ENCODE results near the gene CIAPIN1.

The CIAPIN1 gene

DNA sequence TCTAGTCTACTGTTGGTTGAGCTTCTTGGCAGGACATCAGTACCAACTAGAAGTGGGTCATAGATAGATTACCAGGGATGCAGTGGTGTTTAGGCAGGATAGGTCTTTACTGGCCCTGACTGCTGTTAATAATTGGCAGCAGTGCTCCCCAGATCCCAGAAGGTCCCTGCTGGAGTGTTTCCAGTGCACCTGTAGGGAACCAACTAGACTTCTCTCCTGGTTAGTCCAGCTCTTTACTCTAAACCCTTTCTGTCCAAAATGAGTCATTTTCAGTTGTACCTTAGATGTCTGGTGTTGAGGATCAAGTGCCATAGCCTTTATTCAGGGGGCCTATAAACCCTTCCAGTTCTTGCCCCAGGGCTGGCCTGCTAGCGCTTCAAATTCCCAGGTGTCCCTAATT, 24.0 kb upstream of the CIAPIN1 start:
- TF ChIP-seq, protein P1, sequence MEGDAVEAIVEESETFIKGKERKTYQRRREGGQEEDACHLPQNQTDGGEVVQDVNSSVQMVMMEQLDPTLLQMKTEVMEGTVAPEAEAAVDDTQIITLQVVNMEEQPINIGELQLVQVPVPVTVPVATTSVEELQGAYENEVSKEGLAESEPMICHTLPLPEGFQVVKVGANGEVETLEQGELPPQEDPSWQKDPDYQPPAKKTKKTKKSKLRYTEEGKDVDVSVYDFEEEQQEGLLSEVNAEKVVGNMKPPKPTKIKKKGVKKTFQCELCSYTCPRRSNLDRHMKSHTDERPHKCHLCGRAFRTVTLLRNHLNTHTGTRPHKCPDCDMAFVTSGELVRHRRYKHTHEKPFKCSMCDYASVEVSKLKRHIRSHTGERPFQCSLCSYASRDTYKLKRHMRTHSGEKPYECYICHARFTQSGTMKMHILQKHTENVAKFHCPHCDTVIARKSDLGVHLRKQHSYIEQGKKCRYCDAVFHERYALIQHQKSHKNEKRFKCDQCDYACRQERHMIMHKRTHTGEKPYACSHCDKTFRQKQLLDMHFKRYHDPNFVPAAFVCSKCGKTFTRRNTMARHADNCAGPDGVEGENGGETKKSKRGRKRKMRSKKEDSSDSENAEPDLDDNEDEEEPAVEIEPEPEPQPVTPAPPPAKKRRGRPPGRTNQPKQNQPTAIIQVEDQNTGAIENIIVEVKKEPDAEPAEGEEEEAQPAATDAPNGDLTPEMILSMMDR (IDR thresholded peaks at IDR 0.05) = no peak
- peak; percentile 55 for DNase-seq (ENCODE audit: low spot score)
- Histone ChIP-seq H3K4me3 (no peak overlapping the region), H3K27ac (no peak overlapping the region)

DNA sequence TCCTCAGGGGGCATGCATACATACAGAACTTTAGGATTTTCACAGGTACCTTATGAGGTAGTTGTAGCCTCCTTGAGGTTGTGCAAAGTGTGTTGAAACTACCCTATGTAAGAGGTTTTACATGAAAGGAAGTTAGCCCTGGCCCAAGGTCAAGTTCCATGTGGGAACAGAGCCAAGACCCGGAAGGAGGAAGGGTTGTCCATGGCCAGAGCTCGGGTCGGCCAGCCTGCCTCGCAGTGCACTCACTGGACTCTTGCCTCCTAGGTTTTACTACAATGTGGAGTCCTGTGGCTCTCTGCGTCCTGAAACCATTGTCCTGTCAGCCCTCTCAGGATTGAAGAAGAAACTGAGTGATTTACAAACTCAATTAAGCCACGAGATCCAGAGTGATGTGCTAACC, 23.5 kb upstream of the CIAPIN1 start:
- TF ChIP-seq, protein P1 (IDR thresholded peaks at IDR 0.05) = no peak
- Histone ChIP-seq H3K27ac (no peak overlapping the region), H3K4me3 (no peak overlapping the region)
- peak; percentile 70 for DNase-seq (ENCODE audit: low spot score)

DNA sequence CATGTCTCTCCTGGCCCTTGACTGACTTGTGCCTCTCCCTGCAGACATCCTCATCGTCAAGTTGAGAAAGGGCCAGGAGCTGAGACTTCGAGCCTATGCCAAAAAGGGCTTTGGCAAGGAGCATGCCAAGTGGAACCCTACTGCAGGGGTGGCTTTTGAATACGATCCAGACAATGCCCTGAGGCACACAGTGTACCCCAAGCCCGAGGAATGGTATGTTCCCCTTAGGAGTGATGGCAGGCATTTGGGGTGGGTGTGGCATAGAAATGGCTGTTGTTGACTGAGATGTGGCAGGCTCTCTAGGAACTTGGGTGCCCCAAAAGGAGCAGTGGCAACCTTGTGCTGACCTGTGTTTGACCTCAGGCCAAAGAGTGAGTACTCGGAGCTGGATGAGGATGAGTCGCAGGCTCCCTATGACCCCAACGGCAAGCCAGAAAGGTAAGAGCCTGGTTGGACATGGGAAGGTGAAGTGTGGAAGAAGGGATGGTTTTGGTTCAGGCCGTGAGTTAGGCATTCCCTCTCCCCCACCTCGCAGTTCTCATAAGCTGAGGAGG, 22.8 kb upstream of the CIAPIN1 start:
- peak; percentile 72 for DNase-seq (ENCODE audit: low spot score)
- H3K4me3 ChIP-seq = no peak overlapping the region
- peak overlapping the region in 1 of 2 donors; percentile 12 for H3K27ac ChIP-seq
- TF ChIP-seq, protein P1 (IDR thresholded peaks at IDR 0.05) = no peak

DNA sequence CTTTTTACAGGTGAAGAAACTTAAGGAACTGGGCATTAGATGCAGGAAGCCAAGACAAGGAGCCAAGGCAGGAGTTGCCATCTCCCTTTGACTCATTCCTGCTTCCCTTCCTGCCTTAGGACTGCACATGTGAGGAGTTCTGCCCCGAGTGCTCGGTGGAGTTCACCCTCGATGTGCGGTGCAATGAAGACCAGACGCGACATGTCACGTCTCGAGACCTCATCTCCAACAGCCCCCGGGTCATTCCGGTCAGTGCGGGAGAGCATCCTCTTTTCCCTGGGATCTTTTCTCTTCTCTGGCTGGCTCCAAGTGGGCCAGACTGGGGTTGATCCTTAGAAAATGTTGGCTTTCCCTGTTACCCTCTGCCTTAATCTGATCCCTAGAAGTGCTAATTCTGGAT, 21.9 kb upstream of the CIAPIN1 start:
- peak; percentile 58 for DNase-seq (ENCODE audit: low spot score)
- TF ChIP-seq, protein P1 (IDR thresholded peaks at IDR 0.05) = no peak
- H3K27ac ChIP-seq = no peak overlapping the region
- H3K4me3 ChIP-seq = no peak overlapping the region

DNA sequence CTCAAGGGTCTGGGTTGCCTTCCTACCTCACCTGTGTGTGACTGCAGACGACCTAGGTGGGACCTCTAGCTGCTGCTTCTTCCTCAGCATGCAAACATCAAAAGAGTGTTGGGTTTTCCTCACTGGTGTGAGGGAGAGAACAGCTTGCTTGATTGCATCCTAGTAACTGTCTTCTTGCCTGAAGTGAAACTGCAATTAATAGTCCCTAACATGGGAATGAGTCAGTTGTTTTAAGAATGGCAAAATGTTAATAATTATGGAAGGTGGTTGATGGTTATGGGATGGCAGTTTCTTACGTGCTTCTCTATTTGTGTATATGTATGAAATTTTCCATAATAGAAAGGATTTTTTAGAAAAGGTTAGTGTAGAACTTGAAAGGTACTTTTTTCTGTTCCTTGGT, 21.2 kb upstream of the CIAPIN1 start:
- peak; percentile 26 for DNase-seq (ENCODE audit: low spot score)
- Histone ChIP-seq H3K4me3 (no peak overlapping the region), H3K27ac (no peak overlapping the region)
- TF ChIP-seq, protein P1 (IDR thresholded peaks at IDR 0.05) = no peak

DNA sequence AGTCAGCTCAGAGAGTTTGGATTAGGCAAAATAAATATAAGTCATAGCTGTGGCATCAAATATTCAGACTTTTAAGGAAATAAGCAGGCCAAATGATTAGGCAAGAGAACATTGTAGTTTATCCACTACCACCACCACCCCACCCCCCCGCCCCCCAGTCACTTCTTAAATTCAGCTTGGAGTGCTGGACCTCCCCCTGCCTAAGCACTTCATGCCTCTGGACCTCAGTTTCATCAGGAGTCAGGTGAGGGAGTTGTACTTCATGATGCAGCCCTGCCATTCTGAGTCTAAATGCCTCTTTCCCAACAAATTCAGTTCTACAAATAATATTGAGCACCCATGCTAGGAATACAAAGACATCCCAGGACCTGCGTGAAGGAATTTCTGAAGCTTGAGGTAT, 17.3 kb upstream of the CIAPIN1 start:
- TF ChIP-seq, protein P1 (IDR thresholded peaks at IDR 0.05) = no peak
- Histone ChIP-seq H3K27ac (no peak overlapping the region), H3K4me3 (no peak overlapping the region)
- no peak for DNase-seq (ENCODE audit: low spot score)

DNA sequence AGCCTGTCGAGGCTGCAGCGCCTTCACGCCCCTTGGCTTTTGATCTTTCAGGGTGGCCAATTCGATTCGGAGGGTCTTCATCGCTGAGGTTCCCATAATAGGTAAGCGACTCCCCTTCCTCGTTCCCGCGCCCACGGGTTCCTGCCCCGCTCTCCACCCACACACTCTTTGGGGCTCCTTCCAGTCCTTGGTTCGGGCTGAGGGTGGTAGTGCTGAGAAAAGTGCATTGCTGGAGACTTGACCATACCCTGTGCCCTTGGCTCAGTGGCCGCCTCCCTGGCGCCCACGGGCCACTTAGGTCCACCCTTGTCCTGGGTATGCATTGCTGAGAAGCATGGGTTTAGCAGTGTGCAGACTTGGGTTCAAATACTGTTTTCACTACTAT, 15.8 kb upstream of the CIAPIN1 start:
- H3K4me3 ChIP-seq = peak overlapping the region; percentile 96
- TF ChIP-seq, protein P1 (IDR thresholded peaks at IDR 0.05) = no peak
- DNase-seq (ENCODE audit: low spot score) = peak; percentile 64
- peak overlapping the region; percentile 90 to 94 for H3K27ac ChIP-seq
